ENCODE data around the gene MT1E. TPM values are rescaled to one million over a fixed set of nuclear protein-coding genes. Genes with fewer than 3 reads are reported as not detected.

The MT1E gene
- total RNA-seq, 2 experiments from 2014 or later = 22.1 to 23.3 TPM

GRCh38 chr16:56583351-56584168 lies 42.0 kb upstream of the MT1E start:
- H3K36me3 Mint-ChIP-seq (ENCODE audit: low read depth) = no peaks in the 10 kb centered on the region
- H3K27ac Mint-ChIP-seq = no peak overlapping the region
- no peaks in the 10 kb centered on the region for H3K4me1 Mint-ChIP-seq (ENCODE audit: low read depth)
- no peak for ATAC-seq
- peaks cover 3% of the 10 kb centered on the region for H3K27me3 Mint-ChIP-seq
- no peak overlapping the region for H3K4me3 Mint-ChIP-seq
- intact Hi-C loops (cut with micrococcal nuclease) = no loop called here
- H3K9me3 Mint-ChIP-seq = no peaks in the 10 kb centered on the region
- no peak for TF ChIP-seq CTCF (IDR thresholded peaks at IDR 0.05)
- DNase-seq = no peak
- ChIA-PET CTCF (interaction anchor here (0.9 to 3.1 kb wide), 5 partner anchors 8 to 119 kb away, joined by 3 to 14 read pairs (median 3); no protein-coding TSS in a partner anchor), POLR2A (interaction anchor here (0.6 kb wide), 1 partner anchor 116 kb away, joined by 3 read pairs; no protein-coding TSS in a partner anchor)

GRCh38 chr16:56584276-56584675 lies 41.3 kb upstream of the MT1E start:
- CTCF ChIA-PET = interaction anchor here (0.9 to 1.4 kb wide), 2 partner anchors 8 to 118 kb away, joined by 3 to 4 read pairs; no protein-coding TSS in a partner anchor
- no peaks in the 10 kb centered on the region for H3K36me3 Mint-ChIP-seq (ENCODE audit: low read depth)
- H3K4me3 Mint-ChIP-seq = no peak overlapping the region
- no peak for ATAC-seq
- H3K27ac Mint-ChIP-seq = no peak overlapping the region
- DNase-seq = no peak
- peaks cover 6% of the 10 kb centered on the region for H3K27me3 Mint-ChIP-seq
- POLR2A ChIA-PET = no interaction called here
- H3K9me3 Mint-ChIP-seq = no peaks in the 10 kb centered on the region
- no peak for TF ChIP-seq CTCF (IDR thresholded peaks at IDR 0.05)
- intact Hi-C loops (cut with micrococcal nuclease) = no loop called here
- peaks cover 3% of the 10 kb centered on the region for H3K4me1 Mint-ChIP-seq (ENCODE audit: low read depth)

GRCh38 chr16:56588781-56589140 lies 36.8 kb upstream of the MT1E start:
- Mint-ChIP-seq H3K4me1 (ENCODE audit: low read depth) (peaks cover 9% of the 10 kb centered on the region), H3K27ac (no peak overlapping the region), H3K4me3 (peak overlapping the region; percentile 78), H3K27me3 (peaks cover 12% of the 10 kb centered on the region), H3K9me3 (no peaks in the 10 kb centered on the region), H3K36me3 (ENCODE audit: low read depth) (no peaks in the 10 kb centered on the region)
- TF ChIP-seq CTCF (IDR thresholded peaks at IDR 0.05) = no peak
- DNase-seq (no peak), ATAC-seq (no peak)
- POLR2A ChIA-PET = interaction anchor here (1.0 to 1.3 kb wide), 2 partner anchors 120 to 442 kb away, joined by 3 read pairs; no protein-coding TSS in a partner anchor
- intact Hi-C loops (cut with micrococcal nuclease) = no loop called here
- CTCF ChIA-PET = interaction anchor here (0.6 to 2.4 kb wide), 3 partner anchors 12 to 113 kb away, joined by 3 to 8 read pairs (median 5); no protein-coding TSS in a partner anchor

- intact Hi-C loops (cut with micrococcal nuclease) = loop anchor here (5.0 kb wide), 1 partner anchor 103 kb away; no protein-coding TSS in a partner anchor
Measured at GRCh38 chr16:56589141-56590039, 36.2 kb upstream of the MT1E start, which contains the start of gene MT3. Gene MT3 (plus strand): TSS chr16:56589528. CDS start chr16:56589591, 63 bp downstream.

More at GRCh38 chr16:56589141-56590039, 36.2 kb upstream of the MT1E start, which contains the start of gene MT3:
- CTCF ChIA-PET = interaction anchor here (0.6 to 1.6 kb wide), 3 partner anchors 9 to 113 kb away, joined by 3 to 5 read pairs (median 3); no protein-coding TSS in a partner anchor
- H3K4me1 Mint-ChIP-seq (ENCODE audit: low read depth) = peaks cover 9% of the 10 kb centered on the region
- DNase-seq = peak; percentile 68
- no peaks in the 10 kb centered on the region for H3K9me3 Mint-ChIP-seq
- H3K36me3 Mint-ChIP-seq (ENCODE audit: low read depth) = no peaks in the 10 kb centered on the region
- peak within 1 kb of the TSS; percentile 78 for H3K4me3 Mint-ChIP-seq
- peaks cover 12% of the 10 kb centered on the region for H3K27me3 Mint-ChIP-seq
- ATAC-seq = peak; percentile 89
- TF ChIP-seq CTCF (IDR thresholded peaks at IDR 0.05) = no peak
- POLR2A ChIA-PET = interaction anchor here (1.0 to 1.3 kb wide), 2 partner anchors 119 to 441 kb away, joined by 3 read pairs; no protein-coding TSS in a partner anchor
- peak within 1 kb of the TSS; percentile 2 for H3K27ac Mint-ChIP-seq
